GM20431 (cell line): ENCODE data around the gene HOXD10.

Source experiments
- in situ Hi-C: fragments of 300-500 bp; cut with MseI, MboI; formaldehyde crosslinking; loops from one replicate; pipeline ENCODE4 v1.15.0; 2020; ENCODE audit warnings: low sequenced_read_pairs; ENCODE audit not compliant: unreplicated experiment

The HOXD10 gene

DNA sequence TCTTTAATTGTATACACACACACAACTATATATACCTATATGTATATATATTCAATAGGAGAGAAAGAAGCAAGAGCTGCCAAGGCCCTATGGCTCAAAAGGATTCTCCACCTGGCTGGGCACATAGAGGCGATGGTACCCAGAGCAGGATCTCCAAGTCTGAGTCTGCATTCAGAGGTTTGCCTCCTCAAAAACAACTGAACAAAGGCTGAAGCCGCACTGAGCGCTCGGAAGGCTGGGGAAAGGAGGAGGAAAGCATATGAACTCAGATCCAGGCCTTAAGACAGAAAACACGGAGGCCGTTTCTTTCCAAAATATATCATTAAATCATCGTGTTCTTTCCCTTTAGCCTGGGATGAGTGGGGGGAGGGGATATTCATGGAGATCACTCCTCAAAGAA lies 13.4 kb upstream of the HOXD10 start:
- in situ Hi-C loops, result no loop called here

DNA sequence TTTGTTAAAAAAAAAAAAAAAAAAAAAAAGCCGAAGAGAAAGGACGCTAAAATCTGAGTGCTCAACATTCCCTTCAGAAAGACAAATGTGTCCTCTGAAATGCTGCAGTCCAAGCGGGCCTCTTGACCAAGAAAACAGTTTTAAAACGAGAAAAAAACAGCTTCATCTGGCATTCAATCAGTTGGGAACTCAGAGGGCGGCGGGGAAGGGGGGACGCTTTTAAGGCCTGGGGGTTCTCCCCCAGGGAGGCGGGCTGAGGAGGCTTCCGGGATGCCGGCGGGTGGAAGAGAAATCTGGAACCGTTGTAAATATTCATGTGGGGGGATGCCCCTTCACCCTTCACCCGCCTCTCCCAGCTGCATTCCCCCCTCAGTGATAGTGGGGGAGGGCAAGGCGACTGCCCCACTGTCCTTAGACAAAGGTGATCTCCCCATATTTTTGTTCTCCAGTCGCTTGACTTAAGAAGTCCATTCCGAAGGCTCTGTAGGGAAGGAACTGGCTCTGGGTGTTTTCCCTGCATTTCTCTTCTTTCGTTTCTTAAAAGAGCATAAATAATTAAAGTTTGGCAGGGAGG lies 12.7 kb upstream of the HOXD10 start:
- in situ Hi-C loops, result no loop called here

DNA sequence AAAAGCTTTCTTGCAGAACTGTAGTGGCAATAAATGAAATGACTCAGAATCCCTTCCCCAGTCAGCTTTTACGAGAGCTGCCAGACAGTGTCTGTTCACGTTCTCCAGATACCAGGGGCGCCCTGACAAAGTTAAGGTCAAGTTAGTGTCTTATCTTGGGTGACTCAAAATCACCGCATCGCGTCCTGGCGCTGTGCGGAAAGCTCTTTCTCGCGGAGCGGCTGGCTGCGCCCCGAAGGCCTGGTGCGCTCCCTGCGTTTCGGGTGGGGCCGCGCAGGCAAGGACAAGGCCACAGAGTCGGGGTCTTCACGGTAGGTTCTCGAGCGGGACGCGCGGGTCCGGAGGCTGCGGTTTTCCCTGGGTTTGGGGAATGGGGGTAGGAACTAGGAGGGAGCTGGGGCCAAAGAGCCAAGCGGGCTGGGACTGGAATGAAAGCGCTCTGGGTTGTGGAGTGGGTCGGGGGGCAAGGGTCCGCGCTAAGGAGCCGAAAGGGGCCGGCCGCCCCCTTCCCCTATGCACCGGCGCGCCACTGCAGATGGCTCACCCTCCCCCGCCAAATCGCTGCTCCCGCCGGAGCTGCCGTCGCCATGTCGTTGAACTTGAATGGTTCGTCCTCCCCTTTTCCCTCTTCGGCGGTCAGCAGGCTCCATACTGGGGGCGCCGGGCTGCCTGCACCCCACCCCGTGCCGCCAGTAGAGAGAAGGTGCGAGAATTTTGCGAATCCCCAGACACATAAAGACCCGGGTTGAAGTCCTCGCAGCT lies 12.1 kb upstream of the HOXD10 start:
- in situ Hi-C loops, result no loop called here

DNA sequence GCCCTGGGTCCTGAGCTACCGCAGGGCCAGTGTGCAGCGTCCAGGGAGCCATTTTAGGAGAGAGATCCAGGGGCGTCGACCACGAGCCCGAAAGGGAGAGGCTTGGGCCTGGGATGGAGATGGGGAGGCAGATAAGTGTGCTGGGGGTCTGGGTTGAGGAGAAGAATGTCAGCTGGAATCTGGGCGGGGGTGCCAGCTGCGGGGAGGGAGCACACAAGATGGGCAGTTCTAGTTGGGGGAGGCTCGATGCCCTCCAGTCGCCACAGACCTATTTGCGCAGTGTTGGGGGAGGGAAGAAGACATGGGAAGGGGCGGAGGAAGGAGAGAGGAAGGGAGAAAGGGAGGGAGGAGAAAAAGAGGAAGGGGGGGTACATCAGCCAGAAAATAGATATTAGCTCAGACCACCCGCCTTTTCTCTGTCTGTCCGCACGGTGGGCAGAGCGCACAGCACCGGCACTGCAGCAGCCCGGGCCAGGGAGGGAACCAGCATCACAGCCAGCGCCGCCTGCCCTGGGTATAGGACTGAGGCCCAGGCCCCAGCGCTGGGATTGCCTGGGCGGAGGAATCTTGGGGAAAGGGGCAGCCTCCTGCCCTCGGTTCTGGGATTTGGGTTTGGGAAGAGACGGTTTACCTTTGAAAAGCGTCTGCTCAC lies 11.4 kb upstream of the HOXD10 start:
- in situ Hi-C loops, result no loop called here

DNA sequence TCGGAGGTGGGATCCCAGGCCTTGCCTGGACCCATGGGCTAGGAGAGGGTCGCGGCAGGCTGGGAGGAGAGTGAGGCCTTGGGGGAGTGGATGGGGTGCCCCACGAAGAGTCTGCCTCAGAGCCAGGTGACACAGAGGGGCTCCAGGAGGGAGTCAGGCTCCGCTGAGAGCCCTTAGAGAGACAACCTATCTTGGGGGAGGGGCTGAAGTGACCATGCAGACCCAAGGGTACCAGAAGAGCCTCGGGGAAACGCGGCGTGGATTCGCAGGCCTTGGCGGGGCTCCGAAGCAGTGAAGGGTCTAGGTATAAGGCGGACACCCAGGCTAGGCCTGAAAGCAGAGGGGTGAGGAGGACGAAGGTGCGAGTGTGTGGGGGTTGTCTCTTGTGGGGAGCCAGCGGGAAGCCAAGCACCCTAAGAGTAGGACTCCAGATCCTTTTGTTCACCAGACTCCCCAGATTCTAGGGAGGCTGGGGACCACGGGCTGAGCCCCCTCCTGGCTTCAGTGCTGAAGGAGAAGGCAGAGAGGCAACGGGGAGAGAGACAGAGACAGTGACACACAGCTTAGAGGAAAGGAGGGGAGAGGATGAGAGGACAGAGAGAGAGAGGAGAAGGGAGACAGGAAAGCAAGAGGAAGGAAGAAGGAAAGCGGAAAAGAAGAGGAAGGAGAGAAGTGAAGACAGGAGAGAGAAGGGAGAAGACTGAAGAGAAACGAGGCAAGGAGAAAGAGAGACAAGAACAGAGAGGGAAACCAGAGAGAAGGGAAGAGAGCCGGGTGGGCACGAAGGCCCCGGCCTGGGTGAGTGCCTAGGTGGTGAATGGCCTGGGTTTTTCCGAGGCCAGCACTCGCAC lies 10.6 kb upstream of the HOXD10 start:
- in situ Hi-C loops, result no loop called here

DNA sequence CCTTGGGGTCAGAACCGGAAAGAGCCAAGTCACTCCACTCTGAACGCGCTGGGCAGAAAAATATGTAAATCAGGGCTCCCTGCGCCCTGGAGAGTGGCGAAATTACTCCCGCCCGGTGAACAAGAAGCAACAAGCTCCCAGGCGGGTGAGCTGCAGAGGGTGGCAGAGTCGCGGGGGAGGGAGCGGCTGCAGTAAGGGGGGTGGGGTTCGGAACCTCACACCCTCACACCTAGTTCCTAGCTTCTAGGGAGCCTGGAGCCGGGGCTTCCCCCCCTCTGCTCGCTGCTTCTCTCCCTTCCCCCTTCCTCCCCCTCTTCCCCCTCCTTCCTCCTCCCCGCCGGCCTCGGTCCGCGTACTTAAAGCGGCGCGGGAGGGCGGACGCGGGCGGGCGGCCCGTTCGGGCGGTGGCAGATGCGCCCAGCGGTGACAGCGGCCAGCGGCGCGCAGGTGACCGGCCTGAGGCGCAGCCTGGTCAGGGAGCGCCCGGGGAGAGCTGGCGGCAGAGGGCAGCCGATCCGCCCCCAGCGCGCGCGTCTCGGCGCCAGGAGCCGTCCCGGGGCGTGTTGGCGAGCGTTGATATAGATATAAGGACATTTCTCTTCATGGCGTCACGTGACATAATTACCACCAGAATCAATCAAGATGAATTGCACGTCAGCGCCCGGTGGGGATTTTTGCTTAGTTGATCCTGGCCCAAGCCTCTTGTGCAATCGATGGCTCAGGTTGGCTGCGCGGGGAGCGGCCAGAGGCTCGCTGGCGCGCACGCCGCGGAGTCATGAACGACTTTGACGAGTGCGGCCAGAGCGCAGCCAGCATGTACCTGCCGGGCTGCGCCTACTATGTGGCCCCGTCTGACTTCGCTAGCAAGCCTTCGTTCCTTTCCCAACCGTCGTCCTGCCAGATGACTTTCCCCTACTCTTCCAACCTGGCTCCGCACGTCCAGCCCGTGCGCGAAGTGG lies 9.7 kb upstream of the HOXD10 start, which contains the start of gene HOXD11:
TSS of gene HOXD11 (plus strand) at position 700 of the 959 bp plus-strand sequence. CDS start at position 776, 76 bp downstream.
- in situ Hi-C loops, result no loop called here

DNA sequence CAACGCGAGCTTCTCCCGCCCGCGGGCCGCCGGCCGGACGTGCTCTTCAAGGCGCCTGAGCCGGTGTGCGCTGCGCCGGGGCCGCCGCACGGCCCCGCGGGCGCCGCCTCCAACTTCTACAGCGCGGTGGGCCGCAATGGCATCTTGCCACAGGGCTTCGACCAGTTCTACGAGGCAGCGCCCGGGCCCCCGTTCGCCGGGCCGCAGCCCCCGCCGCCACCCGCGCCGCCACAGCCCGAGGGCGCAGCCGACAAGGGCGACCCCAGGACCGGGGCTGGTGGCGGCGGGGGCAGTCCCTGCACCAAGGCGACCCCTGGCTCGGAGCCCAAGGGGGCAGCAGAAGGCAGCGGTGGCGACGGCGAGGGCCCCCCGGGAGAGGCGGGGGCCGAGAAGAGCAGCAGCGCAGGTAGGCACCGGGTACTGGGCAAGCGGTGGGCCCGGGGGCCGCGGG lies 8.8 kb upstream of the HOXD10 start:
- in situ Hi-C loops, result no loop called here

DNA sequence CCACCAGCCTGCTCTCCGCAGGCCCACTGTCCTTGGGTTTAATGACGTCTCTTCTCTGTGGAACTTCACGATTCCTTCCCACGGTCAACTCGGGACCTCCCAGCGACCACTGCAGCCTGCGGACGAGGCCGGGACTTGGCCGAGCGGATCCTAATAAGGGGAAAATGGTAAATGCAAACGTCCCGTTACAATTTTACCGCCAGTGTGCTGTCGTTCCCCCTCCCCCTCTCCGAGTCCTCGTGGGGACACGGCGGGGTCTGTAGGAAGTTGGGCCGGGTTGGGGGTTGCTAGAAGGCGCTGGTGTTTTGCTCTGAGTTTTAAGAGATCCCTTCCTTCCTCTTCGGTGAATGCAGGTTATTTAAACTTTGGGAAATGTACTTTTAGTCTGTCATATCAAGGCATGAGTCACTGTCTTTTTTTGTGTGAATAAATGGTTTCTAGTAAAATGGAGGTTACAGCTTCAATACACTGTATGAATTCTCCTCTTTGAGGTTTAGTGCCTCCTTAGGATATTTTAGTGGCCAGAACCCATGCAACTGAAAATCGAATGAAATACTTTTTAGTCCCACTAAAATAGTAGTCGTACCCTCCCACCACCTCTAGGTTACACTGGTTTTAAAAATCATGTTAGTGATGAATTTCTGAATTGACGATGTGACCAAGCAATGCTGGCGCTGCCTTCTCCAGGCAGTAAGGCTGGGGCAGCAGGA lies 7.2 kb upstream of the HOXD10 start:
- in situ Hi-C loops, result no loop called here

DNA sequence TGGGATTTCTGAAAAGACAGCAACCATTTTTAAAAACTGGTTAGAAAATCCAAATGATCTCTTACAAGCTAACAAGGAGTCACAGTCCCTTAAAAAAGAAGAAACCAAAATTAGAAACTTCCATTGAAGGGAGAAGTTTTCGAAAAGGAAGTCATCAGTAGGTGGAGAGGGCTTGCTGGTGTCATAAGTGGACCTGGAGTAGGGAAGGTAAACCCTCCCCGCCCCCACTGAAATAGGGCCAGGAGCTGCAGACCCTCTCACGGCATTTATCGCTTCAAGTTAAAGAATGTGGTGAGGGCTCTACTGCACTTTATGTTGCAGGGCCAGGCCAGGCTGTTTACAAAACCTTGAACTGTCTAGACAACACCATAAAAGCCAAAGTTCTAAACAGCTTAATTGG lies 6.6 kb upstream of the HOXD10 start:
- in situ Hi-C loops, result no loop called here

DNA sequence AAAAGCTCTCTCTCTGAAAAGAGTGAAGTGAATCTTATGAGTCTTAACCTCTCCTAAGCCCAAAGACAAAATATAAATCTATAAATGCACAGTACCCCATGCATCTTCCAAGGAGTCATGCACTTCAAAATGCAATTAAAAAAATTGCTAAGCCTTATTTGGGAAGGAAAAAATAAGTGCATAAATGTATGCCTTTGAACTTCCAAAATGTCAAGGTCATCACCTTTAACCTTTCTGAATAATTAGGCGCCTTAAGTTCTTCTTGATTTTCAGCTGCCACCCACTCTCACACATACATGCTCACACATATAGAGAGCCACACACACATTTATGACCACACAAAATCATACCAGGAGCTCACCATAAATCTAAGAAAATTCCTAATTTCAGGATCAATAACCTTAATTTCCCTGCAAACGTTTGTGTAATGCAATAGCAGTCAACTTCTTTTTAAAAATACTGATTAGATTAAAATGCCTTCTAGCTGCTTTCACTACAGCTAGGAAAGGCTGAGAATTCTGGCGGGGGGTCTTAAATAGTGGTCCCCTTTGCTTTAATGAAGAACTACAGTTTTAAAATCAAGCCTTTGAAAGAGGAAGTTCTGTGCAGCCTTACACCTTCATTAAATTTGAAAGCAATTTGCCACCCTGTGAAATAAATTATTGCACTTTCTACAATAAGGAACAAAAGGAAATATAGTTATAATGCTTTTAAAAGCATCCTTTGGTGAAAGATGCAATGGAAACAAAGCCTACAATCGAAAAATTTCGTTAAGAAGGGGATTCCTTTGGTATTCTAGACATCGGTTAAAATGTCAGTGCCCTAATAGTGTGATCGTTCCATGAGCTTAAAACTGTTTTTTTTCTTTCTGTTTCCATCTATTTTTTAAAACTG lies 5.9 kb upstream of the HOXD10 start:
- in situ Hi-C loops, result no loop called here

DNA sequence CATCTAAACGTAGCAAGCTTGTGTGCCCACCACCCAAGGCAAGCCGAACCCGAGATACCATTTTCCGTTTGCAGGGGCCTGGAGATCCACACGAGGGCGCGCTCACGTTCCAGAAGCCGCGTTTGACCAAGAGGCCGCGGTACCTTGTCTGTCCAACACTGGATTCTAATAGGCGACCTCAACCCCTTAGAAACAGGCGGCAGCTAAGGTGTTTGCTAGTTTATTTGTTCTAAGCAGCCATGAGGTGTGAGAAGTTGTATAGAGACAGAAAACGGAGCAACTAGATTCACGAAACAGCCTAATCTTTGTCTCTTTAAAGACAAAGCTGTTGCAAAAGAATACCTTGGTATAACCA lies 5.3 kb upstream of the HOXD10 start:
- in situ Hi-C loops, result no loop called here

DNA sequence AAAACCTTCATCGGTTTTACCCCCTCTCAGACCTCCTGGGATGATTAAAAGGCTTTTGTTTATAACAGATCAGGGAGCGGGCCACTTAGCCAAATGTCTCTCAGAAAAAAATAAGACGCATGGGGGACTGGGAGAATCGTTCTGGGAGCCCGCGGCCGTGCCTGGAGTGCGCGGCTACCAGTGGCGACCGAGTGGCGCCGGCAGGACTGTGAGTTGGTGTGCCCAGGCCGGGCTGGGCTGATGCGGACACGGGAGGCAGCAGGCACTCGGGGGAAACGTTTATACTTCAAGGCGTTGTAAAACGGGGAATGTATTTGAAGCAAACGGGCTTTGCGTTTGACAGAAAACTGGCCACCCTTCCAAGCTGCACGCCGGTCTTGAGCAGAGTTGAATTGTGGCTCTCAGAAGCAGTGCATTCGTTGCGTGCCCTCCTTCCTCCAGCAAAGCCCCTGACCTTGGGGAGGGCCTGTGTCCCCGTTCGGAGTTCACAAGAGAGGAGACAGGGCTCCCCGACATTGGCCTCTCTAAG lies 4.7 kb upstream of the HOXD10 start:
- in situ Hi-C loops, result no loop called here

DNA sequence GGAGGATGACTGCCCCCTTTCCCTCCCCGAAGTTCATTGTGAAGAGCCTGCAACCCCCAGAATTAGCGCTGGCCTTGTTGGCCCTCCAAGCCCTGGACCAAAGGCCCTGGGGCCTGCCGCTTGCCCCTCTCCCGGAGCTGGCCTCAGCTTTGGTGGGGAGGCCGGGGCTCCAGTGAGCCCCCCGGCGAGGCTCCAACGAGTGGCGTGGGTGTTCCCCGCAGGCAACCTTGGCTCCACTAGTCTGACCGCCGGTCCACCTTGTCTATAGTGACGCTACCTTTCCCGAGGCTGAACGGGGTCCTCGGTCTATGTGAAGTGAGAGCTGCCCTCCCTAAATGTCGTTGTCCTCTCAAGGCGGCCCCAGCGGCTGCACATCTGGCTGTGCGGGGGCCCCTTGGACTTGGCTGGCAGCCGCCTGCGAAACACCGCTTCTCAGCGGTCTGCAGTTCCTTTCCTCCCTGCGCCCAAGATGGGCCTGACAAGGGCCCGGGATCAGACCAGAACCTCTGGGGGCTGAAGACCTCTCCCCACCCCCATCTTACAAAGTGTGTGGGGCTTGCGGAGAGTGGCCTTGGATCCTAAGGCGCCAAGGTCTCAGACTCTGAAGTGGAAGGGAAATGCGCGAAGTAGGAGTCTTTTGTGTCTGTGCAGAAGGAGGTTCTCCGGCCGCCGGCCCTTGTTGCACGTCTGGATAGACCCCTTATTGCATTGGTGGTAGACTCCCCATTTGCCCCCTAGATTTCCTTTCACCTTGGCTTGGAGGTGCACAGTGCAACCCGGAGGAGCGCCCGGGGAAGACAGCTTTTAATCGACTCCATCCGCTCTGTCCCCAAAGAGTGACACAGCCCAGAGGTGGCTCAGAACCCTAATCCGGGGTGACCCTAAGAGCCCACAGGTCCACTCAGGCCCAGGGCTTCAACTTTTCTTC lies 3.9 kb upstream of the HOXD10 start:
- in situ Hi-C loops, result no loop called here

DNA sequence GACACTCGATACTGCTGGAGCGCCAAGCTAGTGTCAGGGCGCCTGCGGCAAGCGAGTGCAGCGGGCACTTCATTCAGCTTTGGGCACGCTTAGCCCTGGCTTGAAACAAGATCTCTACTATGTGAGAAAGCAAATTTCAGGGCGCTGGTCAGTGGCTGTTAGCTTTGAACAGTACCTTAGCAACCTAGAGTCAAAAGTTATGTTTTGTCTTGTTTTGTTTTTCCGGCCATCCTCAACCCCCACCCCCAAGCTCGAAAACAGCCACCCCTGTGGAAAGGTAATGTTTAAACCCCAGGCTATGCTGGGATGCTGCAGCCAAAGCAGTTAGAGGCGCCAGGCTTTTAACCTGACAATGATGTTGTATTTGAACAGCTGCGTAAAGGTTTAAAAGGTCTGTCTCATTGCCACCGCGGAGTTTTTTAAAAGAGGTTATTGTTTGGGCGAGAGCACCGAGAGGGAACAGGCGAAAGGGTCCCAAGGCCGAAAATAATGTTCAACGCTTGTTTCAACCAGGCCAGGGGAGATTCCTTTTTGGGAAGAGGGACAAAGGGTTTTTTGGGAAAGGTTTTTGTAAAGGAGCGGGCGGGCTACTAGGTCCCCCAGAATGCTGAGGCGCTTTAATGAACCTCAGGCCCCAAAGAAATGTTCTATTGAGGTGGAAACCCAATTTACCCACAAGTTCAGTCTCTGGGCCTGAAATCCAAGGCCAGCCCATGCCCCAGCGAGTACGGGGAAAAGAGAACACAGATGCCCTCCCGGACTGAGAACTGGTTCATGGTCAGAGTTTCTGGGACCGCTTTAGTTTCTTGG lies 2.3 kb upstream of the HOXD10 start:
- in situ Hi-C loops, result no loop called here

DNA sequence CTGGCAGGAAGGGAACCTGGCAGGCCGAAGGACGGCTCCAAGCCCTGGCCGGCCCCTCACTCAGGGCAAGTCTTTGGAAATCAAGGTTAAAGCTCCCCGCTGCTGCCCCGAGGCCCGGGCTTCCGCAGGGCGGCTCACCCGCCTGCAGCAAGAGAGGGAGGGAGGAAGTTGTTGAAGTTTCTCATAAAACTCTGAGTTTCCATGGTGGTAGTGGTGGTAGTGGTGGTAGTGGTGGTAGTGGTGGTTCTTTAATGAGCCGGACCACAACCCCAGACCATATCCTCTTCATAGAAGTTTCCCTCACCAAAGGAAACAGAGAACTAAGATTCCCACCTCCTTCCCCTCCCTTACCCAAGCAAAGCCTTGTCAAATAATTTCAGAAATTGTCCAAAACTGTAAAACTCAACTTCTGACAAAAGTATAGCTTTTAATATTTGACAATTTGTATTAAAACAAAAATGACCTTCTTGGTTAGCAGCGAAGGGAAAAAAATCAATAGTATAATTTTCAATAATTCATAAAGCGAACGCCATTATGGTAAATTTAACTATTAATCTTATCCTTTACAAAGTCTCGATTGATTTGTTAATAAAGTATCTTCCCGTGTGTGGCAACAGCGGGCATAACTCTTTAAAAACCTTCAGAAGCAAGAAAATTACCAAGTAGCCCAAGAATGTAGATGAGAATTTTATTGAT lies 1.5 kb upstream of the HOXD10 start:
- in situ Hi-C loops, result no loop called here
